ENCODE measurements around the gene APCDD1.
A peak's percentile ranks its signal among the peaks of the same experiment; 100 is the strongest.
"Not testable (repeated sequence)": the region's sequence is repeated elsewhere in the genome, so short reads cannot be mapped to it uniquely, and the experiment has no call there.

Gene APCDD1

DNA sequence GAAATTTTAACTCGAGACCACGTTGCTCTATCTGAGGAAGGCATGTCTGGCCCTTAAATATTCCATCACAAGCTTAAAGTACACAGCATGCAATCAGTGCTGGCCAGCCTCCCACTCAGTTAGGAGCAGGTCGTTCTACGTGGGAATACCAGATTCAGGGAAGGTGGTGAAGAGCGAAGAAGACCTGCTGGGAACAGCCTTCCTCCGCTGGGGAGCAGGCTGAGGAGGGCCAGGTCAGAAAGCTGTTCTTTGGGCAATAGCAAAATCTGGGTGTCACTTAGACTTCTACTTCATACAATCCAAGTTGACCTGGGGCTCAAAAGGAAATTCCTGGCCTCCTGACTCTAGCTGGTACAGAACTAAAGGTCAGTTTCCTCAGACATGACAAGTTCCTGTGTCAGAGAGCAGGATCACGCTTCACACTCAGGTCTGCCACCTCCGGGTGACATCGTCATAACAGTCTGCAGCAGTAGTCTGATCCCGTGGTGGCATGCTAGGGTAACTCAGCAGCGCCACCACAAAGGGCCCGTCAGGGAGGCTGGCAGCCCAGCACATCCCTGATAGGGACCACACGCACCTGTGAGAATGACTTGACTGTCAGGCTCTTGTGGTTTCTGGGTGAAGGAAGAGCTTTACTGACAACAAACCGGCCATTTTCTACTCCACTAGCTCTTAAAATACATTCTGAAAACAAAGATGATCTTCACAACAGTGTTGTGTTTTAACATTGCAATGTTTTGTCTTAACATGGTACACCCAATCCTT, 36.1 kb downstream of the APCDD1 start:
- DNase-seq (ENCODE audit: low read depth in 2 of 2): peak; percentile 41 to 55

DNA sequence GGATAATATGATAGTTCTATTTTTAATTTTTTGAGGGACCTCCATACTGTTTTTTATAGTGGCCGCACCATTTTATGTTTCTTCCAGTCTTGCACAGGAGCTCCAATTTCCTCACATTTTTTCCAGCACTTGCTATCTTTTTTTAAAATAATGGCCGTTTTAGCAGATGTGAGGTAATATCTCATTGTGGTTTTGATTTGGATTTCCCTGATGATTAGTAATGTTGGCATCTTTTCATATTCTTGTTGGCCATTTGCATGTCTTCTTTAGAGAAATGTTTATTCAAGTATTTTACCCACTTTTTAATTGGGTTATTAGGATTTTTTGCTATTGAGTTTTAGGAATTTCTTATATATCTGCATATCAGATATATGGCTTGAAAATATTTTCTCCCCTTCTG, 41.5 kb downstream of the APCDD1 start:
- no peak for DNase-seq (ENCODE audit: low read depth in 2 of 2)

GRCh38 chr18:10497206-10497749, 42.8 kb downstream of the APCDD1 start:
- DNase-seq (ENCODE audit: low read depth in 2 of 2): no peak

GRCh38 chr18:10499230-10499629, 44.8 kb downstream of the APCDD1 start:
- peak in 1 of 2 donors; percentile 6 for DNase-seq (ENCODE audit: low read depth in 2 of 2)

DNA sequence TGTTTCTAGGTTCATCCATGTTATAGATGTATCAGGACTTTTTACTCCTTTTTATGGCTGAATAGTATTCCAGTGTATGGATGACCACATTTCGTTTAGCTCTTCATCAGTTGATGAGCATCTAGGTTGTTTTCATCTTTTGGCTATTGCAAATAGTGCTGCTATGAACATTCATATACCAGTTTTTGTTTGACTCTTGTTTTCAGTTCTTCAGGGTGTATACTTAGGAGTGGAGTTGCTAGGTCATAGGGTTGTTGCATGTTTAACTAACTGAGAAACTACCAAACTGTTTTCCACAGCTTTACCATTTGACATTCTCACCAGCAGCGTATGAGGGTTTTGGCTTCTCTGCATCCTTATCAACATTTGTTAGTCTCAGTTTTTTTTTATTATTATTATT, 45.6 kb downstream of the APCDD1 start:
- no peak for DNase-seq (ENCODE audit: low read depth in 2 of 2)

DNA sequence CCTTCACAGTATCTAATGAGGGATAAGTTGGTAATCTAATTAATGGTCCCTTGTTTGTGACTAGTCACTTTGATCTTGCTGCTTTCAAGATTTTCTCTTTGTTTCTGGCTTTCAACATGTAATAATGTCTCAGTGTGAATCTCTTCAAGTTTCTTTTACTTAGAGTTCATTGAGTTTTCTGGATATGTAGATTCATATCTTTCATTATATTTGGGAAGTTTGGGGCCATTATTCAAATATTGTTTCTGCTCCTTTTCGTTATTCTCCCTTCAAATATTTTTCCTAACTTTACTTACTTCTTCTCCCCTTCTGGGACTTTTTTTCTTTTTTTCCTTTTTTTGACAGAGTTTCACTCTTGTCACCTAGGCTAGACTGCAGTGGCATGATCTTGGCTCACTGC, 50.3 kb downstream of the APCDD1 start:
- no peak for DNase-seq (ENCODE audit: low read depth in 2 of 2)

GRCh38 chr18:10505892-10506291, 51.5 kb downstream of the APCDD1 start:
- DNase-seq (ENCODE audit: low read depth in 2 of 2): not testable (repeated sequence)

DNA sequence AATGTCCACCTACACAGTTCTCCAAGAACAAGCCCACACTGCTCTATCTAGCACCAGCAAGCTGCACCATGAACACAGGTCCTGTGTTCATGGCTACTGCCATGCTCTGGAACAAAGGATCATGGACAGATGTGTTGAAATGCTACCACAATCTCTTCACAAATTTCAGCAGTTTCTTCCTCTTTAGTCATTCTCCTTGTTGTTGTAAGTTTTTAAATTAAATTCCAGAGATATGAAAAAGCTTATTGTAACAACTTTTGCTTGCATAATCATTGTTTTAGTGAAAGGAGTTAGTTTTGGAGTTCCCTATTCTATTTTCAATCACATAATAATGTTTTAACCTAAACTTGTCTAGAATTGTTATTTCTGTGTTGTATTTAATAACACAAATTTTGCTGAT, 54.2 kb downstream of the APCDD1 start:
- no peak for DNase-seq (ENCODE audit: low read depth in 2 of 2)

DNA sequence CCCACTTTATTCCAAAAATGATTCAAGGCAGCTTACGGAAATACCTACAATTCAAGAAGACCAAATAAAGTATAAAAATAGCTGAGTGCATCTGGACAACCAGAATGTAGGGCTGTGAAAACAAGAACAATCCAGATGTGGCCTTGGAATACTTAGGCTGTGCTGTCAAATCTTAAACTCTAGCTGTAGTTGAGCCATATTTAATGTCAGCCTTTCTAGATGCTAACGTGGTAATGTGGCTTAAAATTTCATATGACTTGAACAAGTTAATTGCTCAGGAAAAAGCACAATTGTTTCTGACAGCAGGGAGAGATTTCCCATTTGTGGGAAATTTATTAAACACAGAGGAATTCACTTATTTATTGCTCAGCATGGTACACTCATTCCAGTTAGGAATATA, 56.8 kb downstream of the APCDD1 start:
- no peak for DNase-seq (ENCODE audit: low read depth in 2 of 2)

DNA sequence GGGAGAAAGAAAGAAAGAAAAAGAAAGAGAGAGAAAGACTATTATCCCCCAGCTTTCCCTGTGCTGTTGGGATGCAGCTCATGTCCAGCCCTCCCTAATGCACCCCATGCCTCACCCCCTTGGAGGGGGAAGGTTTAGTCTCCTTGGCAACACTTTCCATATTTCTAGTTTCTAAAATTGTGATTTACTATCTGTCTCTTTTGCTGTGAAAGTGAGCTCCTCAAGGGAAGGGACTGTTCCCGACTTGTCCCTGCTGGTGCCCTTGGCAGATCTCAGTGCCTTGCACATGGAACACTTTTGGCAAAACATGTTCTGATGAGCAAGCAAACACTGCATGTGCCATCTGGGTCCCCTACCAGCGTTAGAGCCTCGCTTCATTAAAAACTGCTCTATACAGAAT, 59.6 kb downstream of the APCDD1 start:
- DNase-seq (ENCODE audit: low read depth in 2 of 2): no peak

- no peak for DNase-seq (ENCODE audit: low read depth in 2 of 2)
Measured at GRCh38 chr18:10514601-10515000, 60.2 kb downstream of the APCDD1 start.

DNA sequence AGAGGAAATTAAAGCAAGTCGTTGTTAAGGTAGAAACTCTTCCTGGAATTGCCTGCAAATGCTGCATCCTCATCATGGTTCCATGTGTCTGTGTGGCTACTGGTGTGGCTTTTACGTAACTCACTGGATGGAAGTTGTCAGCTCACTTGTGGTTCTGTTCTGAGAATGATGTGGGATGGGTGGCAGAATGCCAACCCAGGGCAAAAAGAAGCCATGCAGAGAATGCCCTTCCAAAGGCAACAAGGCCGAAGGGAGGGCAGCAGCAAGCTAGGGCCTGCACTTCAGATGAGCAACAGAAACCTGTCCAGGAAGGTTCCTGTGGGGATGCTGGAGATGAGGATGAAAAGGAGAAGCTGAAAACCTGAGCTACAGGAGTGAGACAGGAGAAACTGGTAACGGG, 61.0 kb downstream of the APCDD1 start:
- DNase-seq (ENCODE audit: low read depth in 2 of 2): no peak

GRCh38 chr18:10516078-10516477, 61.6 kb downstream of the APCDD1 start:
- DNase-seq (ENCODE audit: low read depth in 2 of 2): no peak

DNA sequence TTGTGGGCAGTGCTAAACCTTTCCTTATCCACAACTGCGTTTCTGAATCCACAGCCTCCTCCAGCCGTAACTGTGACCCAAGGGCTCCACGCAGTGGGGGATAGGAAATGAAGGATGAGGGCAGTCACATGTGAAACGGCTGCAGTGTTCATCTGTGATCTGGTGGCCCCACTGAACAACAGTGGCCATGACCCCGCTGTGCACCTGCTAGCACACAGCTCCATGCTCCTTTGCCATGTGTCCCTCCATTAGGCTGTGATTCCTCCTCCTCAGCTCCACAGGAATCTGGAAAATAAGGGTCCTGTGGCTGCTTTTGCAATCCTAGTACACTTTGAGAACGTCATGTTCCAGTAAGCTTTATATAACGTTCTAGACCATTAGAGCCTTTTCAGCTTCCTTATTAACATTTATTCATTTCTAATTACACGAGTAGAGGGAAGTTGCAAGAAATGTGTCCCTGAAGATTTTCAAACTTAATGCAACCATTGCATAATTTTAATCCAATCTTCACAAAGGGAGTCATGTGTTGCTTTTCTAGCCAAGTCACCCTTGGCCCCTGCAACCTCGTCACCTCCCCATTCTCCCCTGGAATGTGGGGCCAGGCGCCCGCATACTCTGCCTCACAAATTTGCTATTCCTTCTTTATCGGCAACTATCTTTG, 64.3 kb downstream of the APCDD1 start:
- DNase-seq (ENCODE audit: low read depth in 2 of 2): no peak

GRCh38 chr18:10519366-10519765, 64.9 kb downstream of the APCDD1 start:
- no peak for DNase-seq (ENCODE audit: low read depth in 2 of 2)

DNA sequence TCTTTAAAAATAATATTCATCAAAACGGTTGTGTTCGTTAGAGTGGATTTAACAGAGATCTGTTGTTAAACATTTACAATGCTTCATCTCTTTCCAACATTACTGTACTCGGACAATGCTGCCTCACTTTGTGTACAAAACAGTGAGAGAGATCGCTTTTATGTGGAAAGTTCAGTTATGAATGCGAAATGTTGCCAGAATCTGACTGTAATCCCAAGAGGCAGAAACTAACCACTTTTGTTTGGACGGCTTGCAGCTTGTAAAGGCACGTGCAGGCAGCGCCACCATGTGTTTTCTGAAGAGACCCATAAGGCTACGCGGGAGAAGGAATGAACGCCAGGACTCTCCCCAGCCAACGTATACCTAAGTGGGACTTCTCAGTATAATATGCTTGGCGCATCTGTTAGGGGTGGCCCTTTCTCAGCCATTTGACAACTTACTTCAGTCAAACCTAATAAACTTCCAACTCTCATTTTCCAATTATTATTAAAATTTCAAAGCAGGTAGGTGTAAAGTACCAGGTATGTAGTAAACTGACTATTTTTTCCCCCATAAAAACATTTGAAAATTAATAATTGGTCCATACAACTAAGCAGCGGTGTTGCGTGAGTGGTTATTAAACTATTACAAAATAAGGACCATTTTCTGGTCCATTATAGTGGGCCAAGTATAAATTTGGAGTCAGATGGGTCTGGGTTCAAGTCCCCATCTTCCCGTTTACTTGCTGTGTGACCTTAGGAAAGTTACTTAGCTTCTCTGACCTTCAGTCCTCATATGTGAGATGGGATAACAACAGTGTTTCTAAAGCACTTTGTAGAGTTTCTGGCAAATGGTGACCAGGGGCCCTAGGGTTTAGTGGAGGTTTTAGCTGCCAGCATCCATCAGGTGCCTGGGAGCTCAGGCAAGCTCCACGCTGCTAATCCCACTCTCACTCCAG, 65.8 kb downstream of the APCDD1 start:
- peak; percentile 30 to 34 for DNase-seq (ENCODE audit: low read depth in 2 of 2)

DNA sequence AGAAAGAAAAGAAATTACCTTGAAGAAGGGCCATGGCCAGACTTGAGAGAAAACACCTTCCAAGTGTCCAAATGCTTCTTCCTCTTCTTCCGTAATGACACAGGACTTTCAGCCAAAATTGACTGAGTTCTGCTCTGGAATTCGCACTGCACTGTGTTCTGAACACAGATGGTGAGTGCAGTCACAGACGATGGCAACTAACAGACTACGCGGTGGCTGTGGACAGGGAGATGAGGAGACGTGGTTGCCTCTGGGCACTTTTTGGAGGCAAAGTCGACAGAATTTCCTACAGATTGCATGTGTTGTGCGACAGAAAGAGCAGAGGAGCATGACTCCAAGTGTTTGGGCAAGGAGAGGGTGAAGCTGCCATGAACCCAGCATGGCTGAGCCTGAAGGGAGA, 67.1 kb downstream of the APCDD1 start:
- DNase-seq (ENCODE audit: low read depth in 2 of 2): no peak

DNA sequence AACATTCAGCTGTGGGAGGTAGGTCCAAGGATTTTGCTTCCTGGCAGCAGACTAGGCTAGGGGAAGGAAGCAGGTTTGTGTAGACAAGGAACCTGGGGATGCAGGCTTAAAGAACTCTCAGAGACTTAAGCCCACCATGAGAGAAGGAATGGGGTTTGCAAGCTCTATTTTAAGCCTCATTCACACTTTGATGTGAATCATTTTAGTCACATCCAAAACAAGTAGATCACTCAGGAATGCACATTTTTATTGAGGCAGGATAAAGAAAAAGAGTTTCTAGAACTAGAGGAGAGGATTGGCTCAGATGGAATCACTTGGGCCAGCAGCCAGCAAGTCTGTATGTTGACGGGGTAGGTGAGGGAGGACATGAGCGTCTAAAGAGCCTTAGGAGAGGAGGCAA, 68.1 kb downstream of the APCDD1 start:
- no peak for DNase-seq (ENCODE audit: low read depth in 2 of 2)

- DNase-seq (ENCODE audit: low read depth in 2 of 2): no peak
Measured at GRCh38 chr18:10523544-10523943, 69.1 kb downstream of the APCDD1 start.

- DNase-seq (ENCODE audit: low read depth in 2 of 2): peak in 1 of 2 donors; percentile 13
Measured at GRCh38 chr18:10524507-10525370, 70.3 kb downstream of the APCDD1 start.

DNA sequence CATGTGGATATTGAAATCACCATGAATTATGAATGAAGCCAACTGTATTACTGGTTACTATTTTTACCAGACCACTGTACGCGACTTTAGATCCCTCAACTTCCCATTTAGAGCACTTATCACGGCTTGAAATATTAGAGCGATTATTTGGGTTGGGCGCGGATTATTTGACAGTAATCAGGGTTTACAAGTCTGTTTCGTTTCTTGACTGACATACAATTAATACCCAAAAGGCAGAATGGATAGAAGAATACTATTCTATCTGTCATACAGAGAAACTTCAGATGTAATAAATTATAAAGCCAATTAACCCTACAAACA, 70.9 kb downstream of the APCDD1 start:
- DNase-seq (ENCODE audit: low read depth in 2 of 2): no peak
